ENCODE measurements around the gene MICAL2.
A peak's percentile ranks its signal among the peaks of the same experiment; 100 is the strongest.

Gene MICAL2

DNA sequence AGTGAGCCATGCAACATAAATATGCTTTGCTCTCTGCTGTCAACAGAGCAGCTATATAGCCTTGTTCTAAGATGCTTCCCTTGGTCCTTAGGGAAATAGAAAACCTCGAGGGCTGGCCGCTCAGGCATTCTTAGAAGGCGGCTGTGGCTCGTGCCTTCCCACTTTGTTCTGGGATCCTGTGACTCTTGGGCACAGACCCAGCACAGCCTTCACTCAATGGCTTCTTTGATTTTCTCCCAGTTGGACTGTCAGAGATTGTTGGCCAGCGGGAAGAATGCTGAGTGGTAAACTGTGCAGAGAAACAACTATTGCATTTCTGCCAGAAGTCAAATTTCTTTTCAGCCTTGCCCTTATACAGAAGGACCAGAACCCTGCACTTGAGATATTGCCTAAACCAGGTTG, 9.5 kb upstream of the MICAL2 start:
- no peak for DNase-seq

DNA sequence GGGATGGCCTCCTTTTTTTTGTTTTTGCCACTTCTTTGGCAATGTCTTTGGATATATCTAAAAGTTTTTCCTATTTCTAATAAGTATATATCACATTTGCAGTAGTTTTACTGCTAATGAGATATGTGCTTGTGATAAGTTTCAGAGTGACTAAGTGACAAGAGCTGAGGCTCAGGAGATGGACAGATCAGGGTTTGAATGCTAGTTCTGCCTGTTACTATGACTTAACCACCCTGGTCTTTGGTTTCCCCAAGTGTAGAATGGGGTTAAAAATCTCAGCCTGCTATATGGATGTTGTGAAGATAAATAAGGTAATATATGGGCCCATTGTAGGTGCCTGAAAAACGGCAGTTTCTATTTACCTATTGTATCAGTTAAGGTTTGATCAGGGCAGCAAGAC, 9.1 kb upstream of the MICAL2 start:
- no peak for DNase-seq

DNA sequence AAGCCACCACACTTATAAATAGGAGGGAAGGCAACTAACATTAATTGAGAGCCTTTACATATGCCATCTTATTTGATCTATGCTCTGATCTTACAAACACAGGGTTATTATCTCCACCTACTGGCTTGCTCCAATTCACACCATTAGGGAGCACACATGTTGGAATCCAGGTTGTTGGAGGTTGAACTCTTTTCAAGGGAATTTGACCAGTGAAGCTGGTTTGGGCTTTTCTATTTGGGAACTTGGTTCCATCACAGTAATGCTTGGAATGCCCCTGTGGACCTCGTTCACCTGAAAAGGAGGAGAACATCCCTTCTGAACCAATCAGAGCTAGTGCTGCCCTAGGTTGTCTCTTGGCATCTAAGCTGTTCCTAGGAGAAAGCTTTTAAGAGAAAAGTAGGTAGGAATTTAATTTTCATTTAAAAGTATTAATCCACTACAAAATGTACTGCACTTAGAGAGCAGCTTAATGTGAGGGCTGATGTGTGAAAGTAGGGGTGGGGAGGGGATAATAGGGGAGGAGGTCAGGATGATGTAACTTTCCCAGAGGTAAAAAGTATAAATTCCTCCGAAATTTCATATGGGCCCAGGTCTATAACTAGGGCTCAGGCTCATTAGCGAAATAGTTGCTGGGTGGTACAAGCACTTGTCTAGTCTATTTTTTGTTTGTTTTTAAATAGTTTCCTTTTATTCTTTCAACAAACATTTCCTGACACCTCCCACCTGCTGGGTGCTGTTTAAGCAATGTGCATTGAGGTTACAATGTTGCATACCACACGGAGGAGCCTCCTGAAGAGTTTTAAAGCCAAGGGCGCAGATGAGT, 7.6 kb upstream of the MICAL2 start:
- no peak for DNase-seq

DNA sequence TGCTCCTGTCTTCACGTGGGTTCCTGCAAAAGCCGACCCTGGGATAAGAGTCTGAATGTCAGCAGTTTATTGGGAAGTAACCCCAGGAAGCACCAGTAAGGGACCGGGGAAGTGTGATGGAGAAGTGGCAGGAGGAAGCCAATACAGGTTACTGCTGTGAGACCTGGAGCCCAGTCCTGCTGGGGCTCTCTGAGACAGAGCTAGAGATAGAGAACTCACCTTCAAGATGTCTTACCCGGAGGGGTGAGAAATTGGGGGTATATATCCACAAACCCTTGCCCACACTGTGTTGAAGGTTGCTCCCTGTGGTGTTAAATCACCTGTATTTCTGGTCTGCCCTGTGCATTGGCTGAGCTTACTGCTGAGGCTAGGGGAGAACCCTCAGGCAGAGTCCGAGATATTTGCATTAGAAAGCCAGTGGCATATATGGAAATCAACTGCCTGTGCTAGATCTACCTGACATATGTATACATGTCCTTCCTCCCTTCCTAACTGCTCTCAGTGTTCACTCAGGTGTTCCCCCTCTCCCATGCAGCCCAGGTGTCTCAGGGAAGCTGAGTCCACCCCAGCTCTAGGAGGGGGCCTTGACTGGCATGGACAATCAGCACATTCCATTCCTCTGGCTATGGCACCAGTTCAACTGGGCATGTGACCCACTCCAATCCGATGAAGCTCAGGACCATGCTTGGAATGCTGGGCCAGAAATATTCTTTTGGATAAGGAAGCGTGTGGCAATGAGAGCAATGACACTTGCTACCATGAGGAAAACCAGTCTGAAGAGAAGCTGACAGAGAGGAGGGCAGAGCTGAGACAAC, 6.8 kb upstream of the MICAL2 start:
- DNase-seq, result no peak

DNA sequence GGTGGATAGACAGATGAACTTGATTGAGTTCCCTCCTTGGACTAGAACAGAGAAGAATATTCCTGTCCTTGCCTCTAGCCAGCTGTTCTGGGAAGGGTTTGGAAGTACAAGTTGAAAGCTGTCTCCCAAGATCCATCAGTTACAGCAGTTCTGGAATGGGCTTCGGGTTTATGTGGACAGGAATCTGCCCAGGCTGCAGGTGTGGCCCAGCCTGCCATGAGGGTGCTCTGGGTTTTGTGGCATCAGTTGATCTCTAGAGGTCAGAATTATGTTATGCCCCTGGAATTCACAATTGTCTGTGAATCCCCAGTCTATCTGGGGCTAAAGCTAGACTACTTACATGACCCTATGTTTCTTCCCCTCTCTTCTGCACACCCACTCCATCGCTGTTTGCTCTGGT, 4.9 kb upstream of the MICAL2 start:
- DNase-seq, result no peak

DNA sequence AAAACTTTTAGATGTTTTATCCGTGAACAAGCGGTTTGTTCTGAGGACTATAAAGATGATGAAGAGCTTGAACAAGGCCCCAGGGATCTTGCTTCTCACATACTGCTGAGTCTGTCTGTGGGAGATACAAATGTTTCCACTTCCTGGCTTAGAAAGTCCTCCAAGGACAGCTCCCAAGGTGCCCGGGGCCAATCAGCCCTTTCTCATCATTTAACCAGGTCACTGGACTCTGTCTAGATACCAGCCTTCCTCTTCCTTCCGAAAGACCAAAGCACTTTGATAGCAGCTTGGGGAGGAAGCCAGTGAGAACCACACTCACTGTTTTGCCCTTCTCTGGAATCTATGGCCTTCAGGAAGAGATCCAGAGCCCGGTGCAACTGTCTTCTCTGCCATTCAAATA, 4.3 kb upstream of the MICAL2 start:
- DNase-seq, result no peak

DNA sequence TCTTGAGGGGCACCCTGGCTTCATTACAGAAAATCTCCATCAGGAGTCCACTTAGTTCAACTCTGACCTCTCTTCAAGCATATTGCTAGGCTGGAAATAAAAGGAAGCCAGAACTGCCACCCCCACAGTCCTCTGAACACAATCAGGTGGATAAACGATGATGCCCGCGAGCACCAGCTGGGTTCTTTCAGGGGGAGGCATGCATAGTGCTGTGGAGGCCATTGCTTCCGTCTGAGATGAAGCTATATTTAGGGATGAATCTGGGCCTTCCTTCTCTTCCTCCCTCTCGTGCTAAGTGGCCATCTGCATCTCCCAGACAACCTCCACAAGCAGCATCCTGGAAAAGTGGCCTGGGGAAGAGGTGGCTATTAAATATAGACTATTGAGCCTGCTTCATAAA, 3.9 kb upstream of the MICAL2 start:
- no peak for DNase-seq

DNA sequence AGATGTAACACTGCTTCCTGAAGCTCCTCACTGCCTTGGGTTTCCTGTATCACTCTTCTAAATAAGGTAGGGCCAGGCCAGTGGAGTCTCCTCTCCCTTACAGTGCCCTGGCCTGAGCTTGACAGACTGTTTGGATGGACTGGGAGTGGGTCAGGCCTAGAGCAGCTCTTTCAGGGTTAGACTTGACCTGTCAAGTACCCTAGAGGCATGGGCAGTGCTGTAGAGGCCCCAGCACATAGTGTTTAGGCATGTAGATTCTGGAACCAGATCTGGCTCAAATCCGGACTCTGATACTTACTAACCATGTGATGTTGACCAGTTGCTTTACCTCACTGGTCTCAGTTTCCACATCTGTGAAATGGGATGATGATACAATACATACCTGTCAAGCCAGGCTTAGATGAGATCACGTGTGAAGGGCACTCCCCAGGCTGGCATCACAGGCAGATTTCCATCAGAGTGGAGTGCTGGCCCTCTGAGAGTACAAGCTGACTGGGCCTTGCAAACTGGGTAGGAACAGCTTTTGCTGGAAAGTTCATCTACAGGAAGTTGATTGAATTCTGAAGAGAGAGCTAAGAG, 1.4 kb upstream of the MICAL2 start:
- DNase-seq, result no peak

DNA sequence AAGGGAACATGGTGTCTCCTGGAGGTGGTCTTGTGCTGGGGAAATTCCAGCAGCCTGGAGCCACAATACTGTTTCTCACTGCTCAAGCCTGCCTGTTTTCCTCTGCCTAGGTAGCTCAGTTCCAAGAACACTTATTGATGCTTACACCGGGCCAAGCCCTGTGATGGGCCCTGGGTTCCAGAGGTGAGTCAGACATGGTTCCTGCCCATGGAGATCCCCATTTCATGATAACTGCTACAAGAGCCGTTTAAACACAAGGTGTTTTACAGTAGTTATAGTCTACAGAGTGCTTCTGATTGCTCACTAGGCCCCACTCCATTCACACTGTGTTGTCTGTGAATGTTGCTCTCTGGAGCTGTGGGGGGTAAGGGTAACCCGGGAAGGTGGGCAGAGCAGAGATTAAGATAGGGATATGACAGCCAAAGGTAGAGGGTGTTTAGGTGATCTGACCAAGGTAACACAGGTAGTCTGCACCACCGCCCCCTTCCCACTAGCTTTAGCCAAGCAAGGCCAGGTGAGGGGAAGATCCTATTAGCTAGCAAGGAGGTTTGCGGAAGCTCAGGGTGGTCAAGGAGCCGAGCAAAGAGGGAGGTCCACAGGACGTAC, 696 bp upstream of the MICAL2 start:
- DNase-seq, result no peak

DNA sequence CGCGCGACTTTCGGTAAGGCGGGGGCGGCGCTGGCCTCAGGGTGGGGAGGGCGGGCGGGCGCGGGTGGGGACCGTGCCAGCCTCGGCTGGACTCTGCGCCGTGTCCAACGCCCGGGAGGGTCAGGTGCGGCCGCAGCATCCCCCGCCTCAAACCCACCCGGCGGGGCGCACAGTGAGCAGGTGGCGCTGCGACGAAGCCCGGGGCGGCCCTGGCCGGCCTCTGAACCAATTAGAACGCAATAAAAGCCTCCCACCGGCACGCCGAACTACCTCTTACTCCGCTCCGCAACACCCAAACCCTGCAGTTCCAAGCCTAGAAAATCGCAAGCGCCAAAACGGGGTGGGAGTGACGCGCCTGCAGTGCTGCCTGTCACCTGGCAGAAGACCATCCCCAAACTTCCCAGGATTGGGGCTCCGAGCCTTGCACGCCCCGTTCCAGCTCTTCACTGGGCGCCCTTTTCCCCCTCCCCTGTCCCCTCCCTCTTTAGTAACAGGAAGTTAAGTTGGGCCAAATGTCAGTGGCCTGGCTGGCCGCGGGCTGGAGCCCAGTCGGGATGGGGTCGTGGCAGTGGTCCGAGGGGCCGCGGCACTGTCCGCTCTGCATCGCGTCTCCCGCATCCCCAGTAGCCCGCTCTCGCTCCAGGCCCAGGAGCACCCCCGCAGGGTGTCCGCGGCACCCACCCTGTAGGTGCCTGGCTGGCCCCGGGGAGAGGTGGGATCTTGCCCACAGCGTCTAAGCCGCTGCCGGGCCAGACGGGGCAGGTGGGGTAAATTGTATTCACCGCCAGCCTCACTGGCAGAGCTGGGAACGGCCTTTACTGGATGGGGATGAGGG, 541 bp downstream of the MICAL2 start:
- DNase-seq, result peak; percentile 38

DNA sequence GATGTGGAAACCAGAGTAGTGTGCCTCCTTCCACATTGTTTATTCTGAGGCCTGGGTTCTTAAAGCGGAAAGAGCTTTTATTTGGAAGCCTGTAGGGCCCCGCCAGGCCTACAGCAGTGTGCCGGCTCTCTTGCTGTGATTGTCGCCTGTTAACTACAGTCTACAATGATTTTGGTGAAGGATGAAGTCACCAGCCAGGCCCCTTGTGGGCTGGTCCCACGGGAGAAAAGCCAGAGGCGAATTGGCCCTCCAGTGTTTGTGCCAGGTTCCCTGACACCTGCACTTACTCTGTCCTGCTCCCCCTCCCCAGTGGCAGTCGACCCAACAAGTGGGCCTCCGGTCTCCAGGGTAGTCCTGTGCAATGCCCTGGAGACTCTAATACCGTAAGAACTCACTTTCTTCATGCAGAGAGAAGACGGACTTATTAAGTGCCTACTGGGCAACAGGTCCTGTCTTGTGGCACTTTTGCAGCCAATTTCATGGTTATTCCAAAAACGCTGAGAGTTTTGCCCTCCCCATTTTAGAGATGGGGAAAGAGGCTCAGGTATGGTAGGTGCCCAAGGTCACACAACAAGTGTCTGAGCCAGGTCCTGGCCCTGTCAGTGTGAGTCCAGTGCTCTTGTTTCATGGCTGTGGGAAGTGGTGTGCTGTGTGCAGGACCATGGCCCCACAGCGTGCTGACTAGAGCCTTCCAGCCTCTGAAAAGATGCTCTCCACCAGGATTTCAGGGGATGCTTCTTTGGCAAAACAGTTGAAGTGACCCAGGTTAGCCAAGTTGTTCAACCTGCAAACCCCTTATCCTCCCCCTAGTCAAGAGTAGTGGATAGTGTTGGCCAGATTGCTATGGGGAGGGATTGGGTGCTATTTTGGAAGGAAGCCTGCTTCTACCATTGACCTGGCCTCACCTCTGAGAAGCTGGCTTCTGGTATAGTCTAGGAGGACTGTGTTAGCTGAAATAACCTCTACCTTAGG, 1.4 kb downstream of the MICAL2 start:
- no peak for DNase-seq

DNA sequence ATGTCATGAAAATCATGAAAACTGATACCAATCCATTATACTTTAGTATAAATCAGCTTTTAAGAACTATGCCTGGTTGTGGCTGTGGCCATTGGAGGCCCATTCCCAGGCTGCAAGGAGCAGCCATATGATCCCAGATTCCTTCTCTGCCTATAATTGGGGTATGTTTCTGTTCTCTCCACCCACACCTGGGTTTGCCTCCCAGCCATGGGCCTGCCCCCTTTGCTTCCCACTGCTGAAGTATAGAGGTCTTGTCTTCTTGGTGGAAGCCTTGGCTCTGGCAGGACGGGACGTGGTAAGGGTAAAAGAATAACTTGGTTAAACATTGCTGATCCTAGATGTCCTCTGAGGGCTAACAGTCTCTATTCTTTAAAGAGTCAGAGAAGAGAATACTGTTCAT, 2.4 kb downstream of the MICAL2 start:
- DNase-seq, result no peak

DNA sequence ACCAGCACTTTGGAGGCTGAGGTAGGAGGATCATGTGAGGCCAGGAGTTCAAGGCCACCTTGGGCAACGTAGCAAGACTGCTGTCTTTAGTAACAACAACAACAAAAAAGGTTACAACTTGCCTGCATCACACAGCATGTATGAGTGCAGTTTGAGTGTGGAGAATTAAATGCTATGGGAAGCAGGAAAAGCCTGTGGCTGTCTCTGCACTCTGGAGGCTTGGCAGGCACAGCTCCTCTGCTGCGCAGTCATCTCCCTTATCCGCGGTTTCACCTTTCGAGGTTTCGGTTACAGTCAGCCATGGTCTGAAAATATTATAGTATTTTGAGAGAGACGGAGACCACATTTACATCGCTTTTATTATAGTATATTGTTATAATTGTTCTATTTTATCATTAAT, 2.9 kb downstream of the MICAL2 start:
- no peak for DNase-seq

DNA sequence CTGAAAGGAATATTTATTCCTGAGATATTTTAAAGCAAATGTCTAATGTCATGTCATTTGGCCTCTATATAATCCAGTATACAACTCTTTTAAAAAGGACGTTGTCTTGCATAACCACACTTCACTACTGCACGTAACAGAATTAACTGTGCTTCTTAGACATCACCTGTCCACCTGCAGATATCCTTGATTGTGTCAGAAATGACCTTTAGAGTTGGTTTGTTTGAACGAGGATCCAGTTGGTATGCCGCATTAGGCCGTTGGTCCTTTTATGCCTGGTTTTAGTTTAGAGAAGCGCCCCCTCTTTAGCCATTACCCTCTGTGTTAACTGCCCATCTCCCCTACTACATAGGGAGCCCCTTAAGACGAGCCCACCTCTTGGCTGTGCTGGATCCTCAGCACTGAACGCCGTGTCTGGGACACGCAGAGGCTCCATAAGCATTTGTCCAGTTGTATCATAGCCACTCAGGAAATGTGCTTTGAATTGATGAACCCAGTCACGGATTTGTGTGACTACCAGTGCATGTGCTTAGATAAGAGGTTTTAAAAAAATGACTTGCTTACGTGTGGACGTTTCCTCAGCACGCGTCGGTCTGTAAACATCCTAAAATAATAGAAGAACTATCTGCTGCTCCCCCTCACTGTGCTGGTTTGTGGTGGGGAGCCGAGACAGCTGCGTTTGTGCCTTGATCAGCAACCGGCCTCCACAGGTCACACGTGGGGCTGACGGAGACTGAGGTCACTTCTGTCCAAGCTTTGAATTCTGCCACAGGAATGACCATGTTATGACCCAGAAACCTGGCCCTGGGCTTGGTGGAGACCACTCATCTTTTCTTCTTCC, 4.0 kb downstream of the MICAL2 start:
- no peak for DNase-seq

DNA sequence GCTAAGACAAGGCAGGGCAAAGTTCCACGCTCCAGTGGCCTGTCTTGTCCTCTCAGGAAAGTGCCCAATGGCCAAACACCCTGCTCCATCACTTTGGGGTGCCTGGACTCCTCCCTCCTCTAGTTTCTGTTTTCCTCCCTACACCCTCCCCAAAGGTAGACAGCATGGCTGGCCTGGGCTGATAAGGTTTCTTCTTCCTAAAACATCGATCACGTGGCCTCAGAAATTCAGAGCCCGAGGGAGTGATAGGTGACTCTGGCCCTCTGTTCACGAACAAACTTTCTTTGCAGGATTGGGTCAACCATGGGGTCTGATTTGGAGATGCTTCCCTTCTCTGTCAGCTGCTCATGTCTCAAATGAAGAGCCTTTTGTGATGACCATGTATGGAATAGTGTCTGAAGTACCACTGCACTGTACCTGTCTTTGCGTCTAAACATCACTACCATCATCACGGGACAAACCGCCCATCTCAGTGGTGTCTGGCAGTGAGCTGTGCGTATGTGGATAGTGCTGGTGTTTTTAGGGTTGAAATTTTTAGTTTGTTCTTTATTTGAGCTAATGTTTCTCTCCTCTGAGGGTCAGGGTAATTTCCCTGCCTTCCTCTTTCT, 6.1 kb downstream of the MICAL2 start:
- no peak for DNase-seq

DNA sequence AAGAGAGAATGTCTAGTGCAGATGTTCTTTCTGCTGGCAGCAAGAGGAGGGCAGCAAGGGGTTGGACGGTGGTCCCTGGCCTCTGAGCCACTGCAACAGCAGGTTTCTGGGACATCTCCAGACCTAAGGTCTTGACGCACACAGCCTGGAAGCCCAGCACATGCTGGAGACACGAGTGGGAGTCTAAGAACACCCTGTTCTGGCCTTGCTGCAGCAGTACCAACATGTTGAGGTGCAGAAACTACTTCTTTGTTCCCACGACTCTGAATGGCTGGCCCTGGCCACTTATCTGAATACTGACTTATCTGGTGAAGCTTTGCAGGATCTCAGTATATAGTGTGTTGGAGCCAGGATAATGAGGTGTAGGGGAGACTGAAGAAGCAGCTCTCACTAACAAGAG, 6.8 kb downstream of the MICAL2 start:
- no peak for DNase-seq

DNA sequence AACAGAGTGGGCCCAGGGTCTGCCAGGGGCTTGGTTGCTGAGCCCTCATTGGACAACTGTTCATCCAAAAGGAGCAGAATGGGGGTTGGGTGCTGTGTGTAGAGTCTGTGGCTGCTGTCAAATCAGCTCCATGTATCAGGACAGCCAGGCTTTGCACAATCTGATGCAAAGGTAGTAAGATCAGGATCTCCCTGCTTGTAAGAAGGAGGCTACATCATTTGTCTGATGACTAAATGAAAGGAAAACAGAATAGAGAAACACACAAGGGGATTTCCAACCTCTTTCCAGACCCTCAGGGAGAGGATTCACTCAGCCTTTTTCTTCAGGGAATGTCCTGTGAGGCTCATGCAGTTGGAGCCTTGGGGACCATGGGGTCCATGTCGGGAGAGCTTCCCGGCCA, 7.2 kb downstream of the MICAL2 start:
- no peak for DNase-seq

DNA sequence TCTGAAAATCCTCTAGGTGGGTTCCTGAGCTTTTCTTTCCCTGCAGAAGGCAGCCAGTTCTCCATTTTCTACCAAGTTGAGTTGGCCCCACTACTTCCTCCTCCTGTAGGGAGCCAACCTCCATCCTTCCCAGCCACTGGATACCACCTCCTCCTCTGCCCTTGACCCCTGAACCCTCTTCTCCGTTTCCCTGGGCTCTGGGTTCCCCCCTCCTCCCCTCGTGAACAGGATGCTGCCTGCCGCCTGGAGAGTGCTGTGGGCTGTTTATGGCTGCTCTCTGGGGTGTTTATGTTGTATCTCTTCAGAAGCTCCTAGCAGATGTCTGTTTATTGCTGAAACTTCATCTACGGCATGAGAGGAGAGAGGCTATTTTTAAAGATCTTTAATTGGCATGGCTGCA, 8.6 kb downstream of the MICAL2 start:
- DNase-seq, result no peak

DNA sequence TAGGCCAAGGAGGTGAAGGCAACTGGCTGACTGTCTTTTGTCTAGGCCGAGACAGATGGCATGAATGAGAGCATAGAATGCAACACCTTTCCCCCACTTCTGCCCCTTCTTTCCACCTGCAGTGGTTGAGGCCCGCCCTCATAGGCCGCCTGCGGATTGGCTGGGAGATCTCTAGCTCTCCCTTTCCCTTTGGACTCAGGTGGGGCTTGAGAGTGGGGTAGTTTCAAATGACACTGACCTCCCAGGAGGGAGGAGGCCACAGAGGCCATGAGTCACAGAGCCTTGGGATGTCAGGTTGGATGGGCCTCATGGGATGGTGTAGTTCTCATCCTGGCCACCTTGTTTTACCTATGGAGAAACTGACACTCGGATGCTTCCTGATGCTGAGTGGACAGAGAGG, 9.1 kb downstream of the MICAL2 start:
- DNase-seq, result peak; percentile 38

All from NCI-H1105 treated with DMSO at 0.1 percent for 48 hours (cell line).